GM21381 (cell line): ENCODE results near the gene TMLHE.
"Not testable (repeated sequence)": the region's sequence is repeated elsewhere in the genome, so short reads cannot be mapped to it uniquely, and the experiment has no call there.

Source experiments
- ATAC-seq: cut with Tn5 transposase; IDR thresholded peaks from one replicate; pipeline ENCODE4 v1.9.1; 2021; ENCODE audit warnings: mild to moderate bottlenecking, moderate library complexity; ENCODE audit not compliant: unreplicated experiment

Gene TMLHE

DNA sequence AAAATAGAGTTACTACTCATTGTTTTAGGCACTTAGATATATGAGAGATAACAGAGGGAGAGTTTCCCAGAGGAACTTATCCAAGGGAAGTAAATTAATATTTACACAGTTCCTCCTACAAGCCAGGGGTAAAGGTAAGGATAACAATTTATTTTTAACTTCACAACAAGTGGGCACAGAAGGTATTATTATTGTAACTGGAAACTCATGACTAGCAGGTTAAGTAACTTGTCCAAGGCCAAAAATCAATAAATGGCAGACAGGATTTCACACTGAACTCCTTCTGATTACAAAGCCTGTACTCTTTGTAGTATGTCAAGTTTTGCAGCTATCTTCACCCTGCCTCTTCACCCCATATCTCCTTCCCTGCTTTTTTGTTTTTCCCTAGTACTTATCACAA lies 107.5 kb downstream of the TMLHE start:
- no peak for ATAC-seq

DNA sequence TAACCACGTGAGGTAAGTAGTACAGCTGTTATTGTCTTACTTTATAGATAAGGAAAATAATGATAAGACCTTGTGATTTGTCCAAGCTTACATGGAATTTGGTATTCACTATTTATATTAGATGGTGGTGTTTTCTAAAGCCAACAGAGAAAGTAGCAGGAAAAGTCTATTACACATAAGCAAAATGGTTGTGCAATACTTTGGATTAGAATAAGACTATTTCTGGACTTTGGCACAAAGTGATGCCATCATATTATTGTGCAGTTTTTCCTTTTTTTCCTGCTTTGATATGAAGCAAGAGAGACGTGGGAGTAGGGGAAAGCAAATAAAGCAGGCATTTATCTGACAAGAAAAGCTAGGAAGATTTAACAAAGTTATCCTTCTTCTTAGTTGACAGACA lies 117.6 kb downstream of the TMLHE start:
- ATAC-seq: not testable (repeated sequence)

DNA sequence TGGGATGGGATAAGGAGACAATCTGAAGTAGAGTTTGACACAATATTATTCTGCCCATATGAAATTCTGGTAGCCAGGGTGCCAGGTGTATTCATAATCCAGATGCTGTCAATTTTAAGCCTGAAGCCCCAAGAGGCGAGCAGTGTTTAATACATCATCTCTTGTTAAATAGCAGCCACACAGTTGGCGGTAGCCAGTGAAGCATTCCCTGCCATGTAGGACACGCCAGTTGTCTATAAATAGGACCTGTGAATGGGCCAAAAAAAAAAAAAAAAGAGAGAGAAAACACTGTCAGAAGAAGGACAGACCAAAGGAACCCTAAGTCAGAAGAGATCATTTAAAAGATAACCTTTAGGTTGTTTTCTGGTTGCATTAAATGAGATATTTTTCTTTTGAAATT lies 121.3 kb downstream of the TMLHE start:
- not testable (repeated sequence) for ATAC-seq

DNA sequence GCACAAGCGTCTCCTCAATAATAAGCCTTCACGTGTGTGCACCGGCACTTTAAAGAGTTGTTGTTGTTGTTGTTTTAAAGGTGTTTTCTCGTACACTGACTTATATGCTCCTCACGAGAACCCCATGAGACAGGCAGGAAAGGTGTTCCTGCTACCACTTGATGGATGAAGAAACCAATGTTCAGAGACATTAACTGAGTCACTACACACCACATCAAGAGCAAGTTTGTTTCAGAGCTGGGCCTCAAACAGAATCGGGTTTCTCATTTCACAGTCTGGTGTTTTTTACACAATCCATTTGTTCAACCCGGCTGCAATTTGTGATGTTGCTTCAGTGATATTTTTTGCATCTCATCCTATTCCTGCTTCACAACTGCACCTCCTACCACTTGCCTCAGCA lies 135.6 kb downstream of the TMLHE start:
- ATAC-seq: not testable (repeated sequence)

DNA sequence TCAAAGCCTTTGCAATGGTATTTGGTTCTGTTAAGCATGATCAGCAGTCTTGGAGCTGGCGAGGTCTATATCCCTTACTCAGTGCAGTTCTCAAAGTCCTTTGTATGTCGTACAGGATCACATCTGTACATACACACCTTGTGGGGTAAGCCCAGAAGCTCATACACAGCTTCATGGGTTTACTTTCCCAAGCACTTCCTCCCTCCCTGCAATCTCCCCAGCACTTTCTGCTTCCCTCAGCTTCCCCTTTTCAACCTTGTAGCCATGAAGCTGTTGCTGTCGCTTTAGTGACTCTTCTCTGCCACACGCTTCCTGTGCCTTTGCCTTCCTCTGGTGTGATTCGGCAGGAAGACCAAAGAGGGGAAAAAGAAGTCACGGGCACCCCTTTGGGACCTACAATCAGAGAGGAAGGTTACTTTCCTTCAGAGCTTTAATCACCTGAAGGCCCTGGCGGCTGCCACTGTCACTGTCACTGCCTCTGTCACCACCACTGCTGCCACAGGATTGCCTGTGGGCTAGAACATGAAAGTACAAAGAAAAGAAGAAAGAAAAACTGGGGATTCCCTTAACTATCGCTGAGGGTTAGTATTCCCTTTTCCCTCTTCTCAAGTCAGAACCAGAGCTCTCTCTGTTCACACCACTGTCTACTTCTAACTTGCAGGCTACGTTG lies 146.3 kb downstream of the TMLHE start:
- peak; percentile 73 for ATAC-seq

DNA sequence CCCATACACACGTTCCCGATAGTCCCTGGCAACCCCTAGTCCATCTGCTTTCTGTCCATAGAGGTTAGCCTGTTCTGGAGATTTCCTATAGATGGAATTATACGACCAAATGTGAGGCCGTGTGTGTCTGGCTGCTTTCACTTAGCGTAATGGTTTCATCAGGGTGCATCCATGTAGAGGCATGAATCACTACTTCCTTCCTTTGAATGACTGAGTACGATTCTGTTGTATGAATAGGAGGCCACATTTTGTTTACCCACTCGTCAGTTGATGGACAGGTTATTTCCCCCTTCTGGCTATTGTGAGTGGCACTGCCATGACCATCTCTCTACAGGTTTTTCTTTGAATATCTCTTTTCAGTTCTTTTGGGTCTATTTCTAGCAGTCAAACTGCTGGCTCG lies 152.3 kb downstream of the TMLHE start:
- ATAC-seq: not testable (repeated sequence)

DNA sequence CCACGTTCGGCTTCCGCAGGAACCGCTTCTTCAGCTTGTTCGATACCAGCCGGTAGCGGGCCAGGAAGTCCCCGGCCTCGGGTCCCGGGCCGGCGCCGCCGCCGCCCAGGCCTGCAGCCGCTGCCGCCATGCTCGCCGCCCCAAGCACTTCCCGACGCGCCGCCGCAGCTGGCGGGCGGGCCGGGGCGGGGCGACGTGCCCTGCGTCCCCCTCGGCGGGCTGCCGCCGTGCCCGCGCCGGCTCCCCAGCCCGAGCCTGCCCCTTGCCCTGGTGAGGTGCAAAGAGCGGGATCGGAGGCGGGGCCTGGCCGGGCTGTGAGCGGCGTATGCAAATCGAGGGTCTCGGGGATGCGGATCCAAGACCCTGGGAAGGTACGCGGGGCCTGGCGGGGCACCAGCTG lies 154.3 kb downstream of the TMLHE start, which contains the start of gene F8A3:
F8A3 (minus strand) TSS at position 150 of the 400 bp plus-strand sequence; CDS start at position 130, 20 bp downstream.
- peak; percentile 76 for ATAC-seq

- peak; percentile 55 for ATAC-seq
These were observed 154.8 kb downstream of the TMLHE start for GRCh38 chrX:155457761-155458447.

GRCh38 chrX:155441097-155441496 lies 171.7 kb downstream of the TMLHE start:
- no peak for ATAC-seq
